HG03280 (cell line): ENCODE results near the gene SFXN1.

Experiments
- ATAC-seq: cut with Tn5 transposase; IDR thresholded peaks from one replicate; pipeline ENCODE4 v1.9.1; 2021; ENCODE audit warnings: mild to moderate bottlenecking, moderate library complexity; ENCODE audit not compliant: unreplicated experiment

The SFXN1 gene

GRCh38 chr5:175538576-175538975 is 60.2 kb downstream of the SFXN1 start:
- no peak for ATAC-seq

- ATAC-seq: no peak
Measured at GRCh38 chr5:175539936-175540335, 61.6 kb downstream of the SFXN1 start.

- no peak for ATAC-seq
Measured at GRCh38 chr5:175541264-175541663, 62.9 kb downstream of the SFXN1 start.

- no peak for ATAC-seq
Measured at GRCh38 chr5:175542232-175542965, 64.0 kb downstream of the SFXN1 start.

GRCh38 chr5:175542966-175543235 is 64.5 kb downstream of the SFXN1 start:
- no peak for ATAC-seq

GRCh38 chr5:175544108-175544511 is 65.8 kb downstream of the SFXN1 start:
- no peak for ATAC-seq

- ATAC-seq: no peak
Measured at GRCh38 chr5:175544586-175544985, 66.2 kb downstream of the SFXN1 start.

- no peak for ATAC-seq
Measured at GRCh38 chr5:175547842-175548241, 69.5 kb downstream of the SFXN1 start.

GRCh38 chr5:175548626-175549311 is 70.4 kb downstream of the SFXN1 start:
- no peak for ATAC-seq

GRCh38 chr5:175550055-175550805 is 71.9 kb downstream of the SFXN1 start:
- ATAC-seq: no peak

GRCh38 chr5:175551266-175551665 is 72.9 kb downstream of the SFXN1 start:
- no peak for ATAC-seq

GRCh38 chr5:175554296-175554695 is 75.9 kb downstream of the SFXN1 start:
- no peak for ATAC-seq

- no peak for ATAC-seq
Measured at GRCh38 chr5:175555168-175555785, 76.9 kb downstream of the SFXN1 start.

- ATAC-seq: no peak
Measured at GRCh38 chr5:175556794-175557193, 78.4 kb downstream of the SFXN1 start.

GRCh38 chr5:175557778-175558177 is 79.4 kb downstream of the SFXN1 start:
- ATAC-seq: no peak

GRCh38 chr5:175558801-175559480 is 80.6 kb downstream of the SFXN1 start:
- ATAC-seq: no peak

- ATAC-seq: no peak
Measured at GRCh38 chr5:175560011-175560410, 81.7 kb downstream of the SFXN1 start.

GRCh38 chr5:175561085-175561484 is 82.7 kb downstream of the SFXN1 start:
- ATAC-seq: no peak

- ATAC-seq: no peak
Measured at GRCh38 chr5:175564716-175565115, 86.4 kb downstream of the SFXN1 start.

- no peak for ATAC-seq
Measured at GRCh38 chr5:175566697-175567096, 88.3 kb downstream of the SFXN1 start.

GRCh38 chr5:175567954-175568353 is 89.6 kb downstream of the SFXN1 start:
- no peak for ATAC-seq
